Measurements from ENCODE around the gene CCDC86. TPM values are rescaled to one million over a fixed set of nuclear protein-coding genes. Genes with fewer than 3 reads are reported as not detected.

CCDC86 gene
- total RNA-seq, 1 experiment from 2014 or later: 53.5 TPM

DNA sequence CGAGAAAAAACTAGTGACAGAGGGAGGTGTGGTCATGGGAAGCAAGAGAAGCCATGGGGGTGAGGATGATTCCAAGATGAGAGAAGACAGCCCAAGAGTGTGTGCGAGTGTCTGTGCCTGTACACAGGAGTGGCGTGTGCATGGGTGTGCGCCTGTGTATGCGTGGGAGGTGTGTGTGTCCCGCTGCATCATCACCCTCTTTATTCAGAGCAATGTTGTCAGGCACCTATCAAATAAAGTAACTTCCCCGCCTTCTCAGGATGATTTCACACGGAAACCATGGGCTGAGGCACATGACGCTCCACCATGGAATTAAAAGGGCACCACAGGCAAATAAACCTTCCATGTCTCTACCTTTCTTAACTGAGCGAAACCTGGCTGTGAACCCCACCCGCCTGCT lies 32.2 kb upstream of the CCDC86 start (continued):
- TF ChIP-seq E2F1 (CRISPR knock-in tag; IDR thresholded peaks at IDR 0.05): no peak
- no peak for TF ChIP-seq AR (CRISPR knock-in tag; IDR thresholded peaks at IDR 0.05)
- no peak for TF ChIP-seq ATF1 (CRISPR knock-in tag; IDR thresholded peaks at IDR 0.05)

GRCh38 chr11:60810151-60810550 lies 31.8 kb upstream of the CCDC86 start:
- POLR2A ChIA-PET: no interaction called here
- no peaks in the 10 kb centered on the region for H3K4me1 Mint-ChIP-seq
- no peak for DNase-seq (ENCODE audit: low spot score)
- no peak overlapping the region for H3K4me3 Mint-ChIP-seq
- ATAC-seq: no peak
- 0 out of 2 replicates have a peak, but pooled peaks cover 6% of the 10 kb centered on the region for H3K27me3 Mint-ChIP-seq (ENCODE audit: low read depth)
- H3K27ac Mint-ChIP-seq: no peak overlapping the region
- CTCF ChIA-PET: no interaction called here
- 0 out of 2 replicates have a peak, but pooled peaks cover 3% of the 10 kb centered on the region for H3K36me3 Mint-ChIP-seq
- peaks cover 12% of the 10 kb centered on the region for H3K9me3 Mint-ChIP-seq
- TF ChIP-seq NFYB (CRISPR knock-in tag; conservative IDR thresholded peaks at IDR 0.05; ENCODE audit: low read depth): no peak
- TF ChIP-seq ZNF317 (CRISPR knock-in tag; IDR thresholded peaks at IDR 0.05; ENCODE audit: borderline replicate concordance, low read depth): no peak
- no peak for TF ChIP-seq ELF4 (CRISPR knock-in tag; IDR thresholded peaks at IDR 0.05; ENCODE audit: low read depth)
- TF ChIP-seq EMX1 (CRISPR knock-in tag; IDR thresholded peaks at IDR 0.05): no peak
- no peak for TF ChIP-seq ZBTB21 (CRISPR knock-in tag; IDR thresholded peaks at IDR 0.05; ENCODE audit: borderline replicate concordance)
- TF ChIP-seq, protein P1, sequence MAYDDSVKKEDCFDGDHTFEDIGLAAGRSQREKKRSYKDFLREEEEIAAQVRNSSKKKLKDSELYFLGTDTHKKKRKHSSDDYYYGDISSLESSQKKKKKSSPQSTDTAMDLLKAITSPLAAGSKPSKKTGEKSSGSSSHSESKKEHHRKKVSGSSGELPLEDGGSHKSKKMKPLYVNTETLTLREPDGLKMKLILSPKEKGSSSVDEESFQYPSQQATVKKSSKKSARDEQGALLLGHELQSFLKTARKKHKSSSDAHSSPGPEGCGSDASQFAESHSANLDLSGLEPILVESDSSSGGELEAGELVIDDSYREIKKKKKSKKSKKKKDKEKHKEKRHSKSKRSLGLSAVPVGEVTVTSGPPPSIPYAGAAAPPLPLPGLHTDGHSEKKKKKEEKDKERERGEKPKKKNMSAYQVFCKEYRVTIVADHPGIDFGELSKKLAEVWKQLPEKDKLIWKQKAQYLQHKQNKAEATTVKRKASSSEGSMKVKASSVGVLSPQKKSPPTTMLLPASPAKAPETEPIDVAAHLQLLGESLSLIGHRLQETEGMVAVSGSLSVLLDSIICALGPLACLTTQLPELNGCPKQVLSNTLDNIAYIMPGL (CRISPR knock-in tag; IDR thresholded peaks at IDR 0.05): no peak
- TF ChIP-seq ZNF671 (CRISPR knock-in tag; IDR thresholded peaks at IDR 0.05): no peak
- TF ChIP-seq ZNF281 (CRISPR knock-in tag; IDR thresholded peaks at IDR 0.05): no peak
- TF ChIP-seq CBFB (CRISPR knock-in tag; IDR thresholded peaks at IDR 0.05; ENCODE audit: low read depth): no peak
- no peak for TF ChIP-seq NR1H2 (CRISPR knock-in tag; IDR thresholded peaks at IDR 0.05)
- no peak for TF ChIP-seq ARID4B (CRISPR knock-in tag; IDR thresholded peaks at IDR 0.05; ENCODE audit: borderline replicate concordance)
- no peak for TF ChIP-seq FOXK1 (CRISPR knock-in tag; IDR thresholded peaks at IDR 0.05)
- no peak for TF ChIP-seq ZNF425 (CRISPR knock-in tag; conservative IDR thresholded peaks at IDR 0.05)
- TF ChIP-seq ZNF219 (CRISPR knock-in tag; IDR thresholded peaks at IDR 0.05; ENCODE audit: borderline replicate concordance): no peak
- TF ChIP-seq ZSCAN18 (CRISPR knock-in tag; IDR thresholded peaks at IDR 0.05): no peak
- no peak for TF ChIP-seq KAT7 (CRISPR knock-in tag; IDR thresholded peaks at IDR 0.05; ENCODE audit: borderline replicate concordance)
